Omental fat pad (tissue), 4 donors: ENCODE results near the gene KRTAP5-4. TPM values are rescaled to one million over a fixed set of nuclear protein-coding genes. Genes with fewer than 3 reads are reported as not detected.
"Not testable (repeated sequence)": the region's sequence is repeated elsewhere in the genome, so short reads cannot be mapped to it uniquely, and the experiment has no call there.

Experiments used
- ATAC-seq: fragments of 150-250 bp; one replicate; pipeline ENCODE4 v1.9.1; 2016; ENCODE audit warnings: mild to moderate bottlenecking, moderate library complexity; ENCODE audit not compliant: low FRiP score
- DNase-seq: peaks from one replicate; pipeline ENCODE4 v3.0.0-alpha.2; 2019; ENCODE audit warnings: low spot score
- total RNA-seq, 4 donors: library from RNA; depleted of rRNA; stranded (reverse); fragments of >200 nt; gene quantifications; one replicate each; pipeline ENCODE4 v1.1.0, GENCODE V29; 2016
- TF ChIP-seq, protein P1 (sequence below), 3 donors: fragments of 450-650 bp; IDR thresholded peaks; one replicate each; pipeline ENCODE4 v1.5.1; 2016 to 2017; ENCODE audit warnings: antibody characterized with exemption in 3 of 3, mild to moderate bottlenecking in 3 of 3, moderate library complexity in 2 of 3

KRTAP5-4 gene
- total RNA-seq, 4 donors from 2014 or later: not detected

DNA sequence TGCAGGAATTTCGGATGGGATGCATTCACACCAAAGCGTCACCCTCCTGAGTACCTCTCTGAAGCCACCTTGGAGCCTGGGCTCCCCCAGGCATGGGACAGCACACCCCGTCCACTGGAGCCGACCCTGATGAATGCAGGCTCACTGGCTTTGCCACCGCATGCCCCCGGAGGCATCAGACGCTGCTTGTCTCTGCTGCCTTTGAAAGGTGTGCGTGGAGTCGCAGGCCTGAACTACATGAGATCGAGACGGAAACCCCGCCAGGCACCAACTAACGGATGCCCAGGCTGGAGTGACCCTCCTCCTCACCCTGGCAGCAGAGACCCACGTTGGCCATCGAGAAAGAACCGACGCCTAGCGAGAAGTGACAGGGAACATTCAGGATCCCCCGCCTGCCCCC is 30.1 kb upstream of the KRTAP5-4 start:
- no peak for DNase-seq

DNA sequence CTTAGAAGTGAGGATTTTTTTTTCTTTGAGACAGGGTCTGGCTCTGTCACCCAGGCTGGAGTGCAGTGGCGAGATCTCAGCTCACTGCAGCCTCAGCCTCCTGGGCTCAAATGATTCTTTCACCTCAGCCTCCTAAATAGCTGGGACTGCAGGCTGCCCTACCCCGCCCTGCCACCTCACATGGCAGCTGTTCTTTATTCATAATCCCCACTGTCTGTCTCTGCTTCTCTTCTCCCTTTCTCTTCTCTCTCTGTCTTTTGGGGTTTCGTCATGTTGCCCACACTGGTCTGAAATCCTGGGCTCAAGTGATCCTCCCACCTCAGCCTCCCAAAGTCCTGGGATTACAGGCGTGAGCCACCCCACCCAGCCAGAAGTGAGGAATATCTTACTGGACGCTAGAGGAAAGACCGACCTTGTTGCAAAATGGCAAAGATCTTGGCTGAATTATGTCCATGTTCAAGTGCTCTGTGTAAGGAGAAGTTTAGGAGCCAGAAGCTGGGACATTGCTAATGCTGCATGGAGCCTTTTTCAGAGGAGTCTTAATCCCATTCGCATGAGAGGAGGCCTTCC is 29.6 kb upstream of the KRTAP5-4 start:
- TF ChIP-seq, protein P1, sequence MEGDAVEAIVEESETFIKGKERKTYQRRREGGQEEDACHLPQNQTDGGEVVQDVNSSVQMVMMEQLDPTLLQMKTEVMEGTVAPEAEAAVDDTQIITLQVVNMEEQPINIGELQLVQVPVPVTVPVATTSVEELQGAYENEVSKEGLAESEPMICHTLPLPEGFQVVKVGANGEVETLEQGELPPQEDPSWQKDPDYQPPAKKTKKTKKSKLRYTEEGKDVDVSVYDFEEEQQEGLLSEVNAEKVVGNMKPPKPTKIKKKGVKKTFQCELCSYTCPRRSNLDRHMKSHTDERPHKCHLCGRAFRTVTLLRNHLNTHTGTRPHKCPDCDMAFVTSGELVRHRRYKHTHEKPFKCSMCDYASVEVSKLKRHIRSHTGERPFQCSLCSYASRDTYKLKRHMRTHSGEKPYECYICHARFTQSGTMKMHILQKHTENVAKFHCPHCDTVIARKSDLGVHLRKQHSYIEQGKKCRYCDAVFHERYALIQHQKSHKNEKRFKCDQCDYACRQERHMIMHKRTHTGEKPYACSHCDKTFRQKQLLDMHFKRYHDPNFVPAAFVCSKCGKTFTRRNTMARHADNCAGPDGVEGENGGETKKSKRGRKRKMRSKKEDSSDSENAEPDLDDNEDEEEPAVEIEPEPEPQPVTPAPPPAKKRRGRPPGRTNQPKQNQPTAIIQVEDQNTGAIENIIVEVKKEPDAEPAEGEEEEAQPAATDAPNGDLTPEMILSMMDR (IDR thresholded peaks at IDR 0.05): no peak
- DNase-seq (no peak), ATAC-seq (no peak)

More for the DNA sequence above, 30.1 kb upstream of the KRTAP5-4 start:
- TF ChIP-seq, protein P1 (IDR thresholded peaks at IDR 0.05): no peak
- no peak for ATAC-seq

DNA sequence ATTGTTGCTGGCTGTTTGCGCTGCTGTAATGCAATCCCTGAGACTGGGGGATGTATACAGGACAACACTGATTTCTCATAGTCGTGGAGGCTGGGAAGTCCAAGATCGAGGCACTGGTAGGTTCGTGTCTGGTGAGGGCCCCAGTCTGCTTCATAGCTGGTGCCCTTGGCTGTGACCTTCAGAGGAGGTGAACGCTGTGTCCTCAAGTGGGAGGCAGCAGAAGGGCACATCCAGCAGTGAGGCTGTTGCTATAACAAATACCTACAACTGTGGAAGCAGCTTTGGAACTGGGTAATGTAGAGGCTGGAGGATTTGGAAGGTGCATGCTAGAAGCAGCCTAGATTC is 29.0 kb upstream of the KRTAP5-4 start:
- no peak for ATAC-seq
- TF ChIP-seq, protein P1 (IDR thresholded peaks at IDR 0.05): no peak
- no peak for DNase-seq

DNA sequence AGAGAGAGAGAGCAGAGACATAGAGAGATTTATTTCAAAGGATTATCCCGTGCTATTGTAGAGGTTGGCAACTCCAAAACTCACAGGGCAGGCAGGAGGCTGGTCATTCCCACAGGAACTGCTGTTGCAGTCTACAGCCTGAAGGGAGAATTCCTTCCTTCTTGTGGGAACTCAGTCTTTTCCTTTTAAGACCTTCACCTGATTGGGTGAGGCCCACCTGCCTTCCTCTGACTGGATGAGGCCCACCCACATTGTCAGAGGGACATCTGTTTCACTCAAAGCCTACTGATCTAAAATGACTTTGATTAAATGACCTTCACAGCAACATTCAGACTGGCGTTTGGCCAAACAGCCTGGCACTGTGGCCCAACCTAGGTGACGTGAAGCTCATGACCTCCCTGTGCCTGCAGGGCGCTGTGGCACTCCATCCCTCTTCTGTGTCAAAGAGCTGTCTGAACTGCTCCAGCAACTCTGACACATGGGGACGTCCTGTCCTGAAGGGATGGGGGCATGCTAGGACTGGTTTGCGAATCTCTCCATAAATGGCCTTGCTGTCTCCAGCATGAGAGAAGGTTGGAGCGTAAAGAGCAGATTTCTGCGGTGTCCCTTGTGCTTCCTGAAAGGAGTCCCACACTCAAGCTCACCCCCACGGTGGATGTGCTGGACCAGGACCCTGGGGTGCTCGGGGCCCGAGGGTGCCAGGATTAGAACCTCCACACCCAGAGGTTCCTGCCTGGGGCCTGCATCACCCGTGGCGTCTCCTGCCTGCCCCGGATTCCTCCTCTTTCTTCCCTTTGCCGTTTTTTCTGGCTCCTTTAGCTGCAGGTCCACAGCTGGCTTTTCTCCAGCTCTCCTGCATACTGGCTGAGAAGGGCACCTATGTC is 28.3 kb upstream of the KRTAP5-4 start:
- TF ChIP-seq, protein P1 (IDR thresholded peaks at IDR 0.05): no peak
- ATAC-seq: no peak
- DNase-seq: peak; percentile 9

DNA sequence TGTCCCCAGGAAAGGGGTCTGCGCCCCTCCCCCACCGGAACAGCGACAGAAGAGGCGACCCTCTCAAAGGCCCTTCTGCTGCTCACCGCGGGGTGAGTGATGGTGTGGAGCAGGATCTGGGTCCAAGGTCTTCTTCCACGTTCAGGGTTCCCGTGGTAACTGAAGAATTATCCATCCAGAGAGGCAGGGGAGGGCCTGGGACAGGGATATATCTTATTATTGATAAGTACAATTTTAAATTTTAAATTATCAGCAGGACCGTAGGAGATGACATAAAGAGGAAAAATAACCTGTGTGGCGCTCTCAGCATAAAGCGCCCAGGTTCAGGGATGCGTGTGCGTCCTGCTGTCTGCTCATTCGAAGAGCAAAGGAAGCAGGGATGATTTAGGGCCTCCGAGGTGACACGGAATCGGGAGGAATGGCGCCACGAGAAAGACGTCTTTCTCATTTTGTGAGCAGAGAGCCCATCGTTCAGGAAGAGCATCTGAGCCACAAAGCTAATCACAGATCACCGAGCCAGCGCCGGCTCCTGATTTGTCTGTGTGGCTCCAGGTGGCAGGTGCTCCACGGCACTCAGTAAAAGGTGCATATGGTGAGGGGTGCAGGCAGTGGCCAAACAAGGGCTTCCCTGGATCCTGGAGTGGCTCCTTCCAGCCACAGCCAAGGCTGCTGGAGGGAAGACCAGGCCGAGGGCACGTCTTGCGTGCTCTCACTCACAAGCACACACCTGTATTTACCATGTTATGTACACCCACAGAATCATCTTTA is 26.9 kb upstream of the KRTAP5-4 start:
- TF ChIP-seq, protein P1 (IDR thresholded peaks at IDR 0.05): no peak
- peak; percentile 4 for DNase-seq
- ATAC-seq: no peak

DNA sequence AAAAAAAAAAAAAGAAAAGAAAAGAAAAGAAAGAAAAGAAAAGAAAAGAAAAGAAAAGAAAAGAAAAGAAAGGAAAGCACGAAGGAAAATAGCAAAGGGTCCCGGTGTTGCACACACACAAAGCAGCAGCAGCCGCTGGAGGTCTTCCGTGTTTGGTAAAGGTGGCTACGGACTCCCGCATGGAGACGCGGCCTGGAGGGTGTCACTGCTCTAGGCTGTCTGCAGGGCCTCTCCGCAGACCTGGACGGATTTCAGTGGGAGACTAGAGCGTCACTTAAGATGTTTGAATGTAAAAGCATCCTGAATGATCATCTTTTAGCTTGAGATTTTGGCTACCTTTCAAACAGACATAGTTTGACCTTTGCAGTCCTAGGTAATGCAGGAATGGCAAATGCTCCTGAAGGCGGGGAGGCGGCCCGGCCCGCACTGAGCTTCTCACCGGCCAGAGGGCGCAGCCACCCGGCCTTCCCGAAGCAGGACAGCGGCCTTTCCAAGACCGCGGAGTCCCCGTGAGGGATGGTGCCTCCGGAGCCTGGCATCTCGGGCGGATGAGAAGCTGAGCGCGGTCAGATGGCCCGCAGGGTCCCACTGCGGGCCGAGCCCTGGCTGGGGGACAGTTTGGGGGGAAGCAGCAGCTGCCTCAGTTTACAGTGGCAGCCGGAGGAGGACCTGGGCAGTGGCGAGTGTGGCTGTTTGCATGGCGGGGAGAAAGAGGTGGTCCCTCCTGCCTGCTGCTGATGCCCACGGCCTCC is 26.1 kb upstream of the KRTAP5-4 start:
- ATAC-seq: no peak
- TF ChIP-seq, protein P1 (IDR thresholded peaks at IDR 0.05): no peak

DNA sequence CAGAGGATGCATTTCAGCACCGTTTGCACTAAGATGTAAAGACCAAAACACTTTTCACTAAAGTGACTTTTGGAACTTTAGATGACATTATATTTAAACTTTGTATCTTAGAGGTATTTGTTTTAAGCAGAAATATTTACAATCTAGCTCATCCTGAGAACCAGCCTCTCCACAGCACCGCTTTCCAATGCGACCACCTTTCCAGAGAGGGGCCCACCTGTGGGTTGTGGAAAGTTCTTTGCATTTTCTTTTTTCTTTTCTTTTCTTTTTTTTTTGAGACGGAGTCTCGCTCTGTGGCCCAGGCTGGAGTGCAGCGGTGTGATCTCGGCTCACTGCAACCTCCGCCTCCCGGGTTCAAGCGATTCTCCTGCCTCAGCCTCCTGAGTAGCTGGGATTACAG is 24.6 kb upstream of the KRTAP5-4 start:
- DNase-seq, ATAC-seq: not testable (repeated sequence)

More for the DNA sequence above, 26.1 kb upstream of the KRTAP5-4 start:
- no peak for DNase-seq
